ACHN (cell line): ENCODE data around the gene GLRA1.

Source experiments
- DNase-seq: peaks from one replicate; pipeline ENCODE4 v3.0.0-alpha.2; 2015
- in situ Hi-C: cut with HindIII; loops from 2 replicates; pipeline ENCODE4 v1.10.0; 2017; ENCODE audit warnings: low sequenced_read_pairs, low pct_ligation_motif_present, low pct_unique_long_range_greater_than_20kb

The GLRA1 gene

DNA sequence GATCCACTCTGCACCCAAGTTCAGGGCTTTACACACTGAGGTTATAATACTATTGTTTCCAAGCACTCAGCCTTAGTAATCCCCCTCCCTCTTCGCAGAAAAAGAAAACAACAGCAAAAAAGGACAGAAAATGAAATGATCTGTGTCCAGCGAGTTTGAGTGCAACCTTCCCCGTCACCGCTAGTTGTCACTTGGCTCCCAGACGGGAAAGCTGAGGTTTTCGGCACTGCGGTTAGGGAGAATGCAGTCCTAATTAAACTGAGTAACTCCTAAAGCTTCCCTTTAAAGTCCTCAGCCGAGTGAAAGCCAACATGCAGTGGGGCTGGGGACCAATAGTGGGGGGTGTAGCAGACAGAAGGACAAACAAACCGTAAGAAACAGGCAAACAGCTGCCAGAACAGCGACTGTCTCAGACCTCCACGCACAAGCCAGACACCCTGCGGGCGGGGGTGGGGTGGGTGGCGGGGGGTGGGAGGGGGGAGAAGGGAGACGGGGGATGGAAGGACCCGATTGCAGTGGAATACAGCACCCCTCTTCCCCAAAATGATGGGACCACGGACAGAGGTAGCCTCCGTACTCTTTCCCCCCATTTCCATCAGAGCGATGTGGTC, 680 bp downstream of the GLRA1 start:
- DNase-seq = no peak
- in situ Hi-C loops = no loop called here

DNA sequence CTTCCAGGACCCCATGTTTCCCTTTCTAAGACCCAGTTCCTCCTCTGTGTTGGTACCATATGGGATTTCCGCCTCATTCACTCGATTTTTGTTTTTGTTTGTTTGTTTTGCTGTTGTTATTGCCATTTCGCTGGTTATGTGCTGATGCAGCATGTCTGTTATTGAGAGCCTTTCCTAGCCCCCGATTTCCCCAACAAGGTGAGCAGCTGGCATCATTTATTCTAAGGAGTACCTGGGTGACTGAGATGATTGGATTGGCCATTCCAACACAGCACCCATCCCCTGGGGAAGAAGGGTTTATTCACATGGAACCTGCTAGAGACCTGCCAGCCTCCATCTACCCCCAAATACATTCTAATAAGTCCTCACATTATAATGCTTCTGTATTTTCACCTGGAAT, 2.7 kb downstream of the GLRA1 start:
- in situ Hi-C loops = no loop called here
- DNase-seq = no peak

DNA sequence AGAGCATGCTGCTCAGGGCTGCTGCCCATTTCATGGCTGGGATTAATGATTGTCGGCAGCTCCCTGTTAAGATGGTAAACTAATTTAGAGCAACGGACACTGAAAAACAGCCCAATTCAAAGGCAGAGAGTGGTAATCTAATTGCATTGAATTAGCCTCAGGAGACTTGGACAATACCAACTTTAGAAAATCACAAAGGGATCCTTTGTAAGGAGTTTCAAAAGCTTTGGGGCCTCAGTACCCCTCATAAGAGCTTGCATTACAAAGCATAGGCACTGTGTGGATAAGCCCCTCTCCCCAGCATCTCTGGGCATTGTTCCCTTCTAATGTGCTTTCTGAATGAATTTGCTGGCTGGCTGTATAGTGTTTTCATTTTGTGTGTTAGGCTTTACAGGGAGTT, 6.7 kb downstream of the GLRA1 start:
- in situ Hi-C loops = no loop called here

DNA sequence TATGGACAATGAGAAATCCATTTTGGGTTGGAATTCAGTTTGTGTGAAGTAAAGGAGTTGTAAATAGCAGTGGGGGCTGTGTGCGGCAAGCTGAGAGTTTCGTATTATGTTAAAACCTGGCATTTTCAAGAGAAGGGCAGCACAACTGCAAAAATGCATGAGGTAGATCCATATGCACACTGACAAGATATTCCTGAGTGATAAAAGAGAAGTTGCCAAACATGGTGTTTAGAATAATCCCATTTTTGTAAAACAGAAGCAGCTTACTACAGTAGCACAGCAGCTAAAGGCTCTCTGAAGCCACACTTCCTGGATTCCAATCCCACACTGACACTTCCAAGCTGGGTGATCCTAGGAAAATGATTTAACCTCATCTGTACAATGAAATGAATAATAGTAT, 11.2 kb downstream of the GLRA1 start:
- DNase-seq = no peak
- in situ Hi-C loops = no loop called here

More for the DNA sequence above, 6.7 kb downstream of the GLRA1 start:
- no peak for DNase-seq

DNA sequence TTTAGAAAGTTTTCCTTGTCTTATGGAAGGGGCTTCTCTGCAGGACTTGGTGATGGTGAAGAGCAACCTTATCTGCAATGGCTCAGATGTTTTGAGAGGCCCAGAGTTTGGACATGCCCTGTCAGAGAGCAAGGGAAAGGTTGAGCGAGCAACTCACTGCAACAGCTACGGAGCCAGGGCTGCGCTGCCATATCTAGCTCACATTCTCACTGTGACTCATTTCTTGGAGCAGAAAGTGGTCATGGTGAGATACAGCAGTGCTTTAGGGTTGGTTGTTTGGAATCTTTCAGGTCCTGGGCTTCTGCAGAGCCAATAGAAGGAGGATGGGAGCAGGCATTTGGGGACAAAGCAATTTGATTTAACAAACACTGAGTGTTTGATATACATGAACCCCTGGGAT, 12.3 kb downstream of the GLRA1 start:
- DNase-seq = no peak
- in situ Hi-C loops = no loop called here

DNA sequence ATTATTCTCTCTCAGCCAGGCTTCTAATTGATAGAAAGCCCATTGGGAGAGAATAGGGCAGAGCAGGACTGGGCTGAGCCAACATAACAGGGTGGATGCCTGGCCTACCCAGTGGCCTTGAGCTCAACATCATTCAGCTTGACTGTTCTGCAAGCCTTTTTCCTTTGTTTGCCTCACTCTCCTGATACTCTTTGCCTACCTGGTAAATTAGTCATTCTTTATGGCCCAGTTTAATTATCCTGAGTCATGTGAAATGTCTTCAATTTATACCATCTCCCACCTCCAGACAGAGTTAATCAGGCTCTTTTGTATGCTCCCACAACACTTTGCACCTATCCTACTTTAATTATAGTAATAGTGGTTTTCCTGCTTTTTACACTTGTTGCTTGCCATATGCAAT, 13.6 kb downstream of the GLRA1 start:
- in situ Hi-C loops = no loop called here
- no peak for DNase-seq

DNA sequence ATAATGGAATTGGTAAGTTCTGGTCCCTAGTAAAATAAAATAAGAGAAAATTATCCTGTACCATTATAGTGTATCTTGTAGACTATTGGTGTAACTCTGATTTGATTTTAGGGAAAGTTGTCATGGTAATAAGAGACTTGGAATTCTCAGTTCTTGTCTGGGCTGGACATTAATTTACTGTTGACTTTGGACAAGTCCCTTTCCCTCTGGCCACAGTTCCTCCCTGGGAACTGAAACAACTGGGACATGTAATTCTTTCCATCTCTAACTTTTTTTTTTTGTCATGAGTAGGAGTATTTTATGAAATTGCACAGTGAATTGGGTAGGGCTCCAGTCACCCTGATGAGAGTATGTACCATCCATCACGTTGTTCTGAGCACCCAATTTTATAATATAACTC, 15.0 kb downstream of the GLRA1 start:
- in situ Hi-C loops = no loop called here
- DNase-seq = no peak

DNA sequence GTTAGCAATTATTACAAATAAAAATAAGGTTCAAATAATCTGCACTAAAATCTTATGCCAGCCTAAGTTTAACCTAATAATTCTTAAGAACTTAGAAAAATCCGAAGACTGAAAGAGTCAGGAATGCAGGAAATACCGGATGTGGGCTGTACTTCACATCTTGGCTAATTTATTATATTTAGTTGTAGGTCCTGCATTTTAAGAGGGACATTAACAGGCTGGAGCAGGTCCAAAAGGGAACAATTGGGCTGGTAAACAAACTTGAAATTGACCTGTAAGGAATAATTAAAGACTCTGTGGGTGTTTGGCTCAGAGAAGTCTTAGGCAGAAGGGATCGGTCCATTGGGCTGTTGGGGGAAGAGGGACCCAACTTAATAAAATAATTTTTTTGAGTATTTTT, 18.4 kb downstream of the GLRA1 start:
- in situ Hi-C loops = no loop called here
- no peak for DNase-seq

DNA sequence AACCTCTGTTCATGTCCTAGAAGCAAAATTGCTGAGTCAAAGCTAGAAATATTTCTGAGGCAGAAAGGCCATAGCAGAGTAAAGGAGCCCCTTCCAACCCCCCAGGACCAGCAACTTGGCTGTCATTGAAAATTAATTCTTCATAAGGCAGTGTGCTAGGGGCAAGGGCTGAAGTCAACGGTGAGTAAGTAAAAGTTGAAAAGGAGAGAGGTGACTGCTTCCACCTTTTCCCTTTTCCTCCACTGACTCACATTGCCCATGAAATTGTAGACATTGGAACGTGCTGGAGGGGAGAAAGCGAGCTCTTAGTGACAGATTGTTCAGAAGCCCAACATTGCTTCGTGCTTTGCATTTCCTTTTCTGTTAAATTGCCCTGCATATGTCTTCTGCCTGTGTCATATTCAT, 19.1 kb downstream of the GLRA1 start:
- no peak for DNase-seq

DNA sequence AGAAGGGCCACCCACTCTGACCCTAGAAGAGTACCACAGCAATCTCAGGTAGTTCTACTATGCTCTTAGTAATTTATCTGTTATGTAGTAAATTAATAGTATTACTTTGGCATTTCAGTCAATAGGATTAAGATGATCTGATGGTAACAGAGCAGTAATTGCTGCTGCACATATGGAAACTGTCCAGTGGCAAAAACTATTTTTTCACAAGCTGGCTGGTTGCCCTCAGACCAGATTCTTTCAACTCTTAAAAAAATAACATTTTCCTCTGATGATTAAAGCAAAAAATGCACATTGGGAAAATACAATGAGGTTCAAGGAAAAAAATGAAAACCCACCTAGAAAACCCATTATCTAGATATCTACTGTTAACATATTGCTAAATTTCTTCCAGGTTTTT, 19.7 kb downstream of the GLRA1 start:
- in situ Hi-C loops = no loop called here
- DNase-seq = no peak

More for the DNA sequence above, 19.1 kb downstream of the GLRA1 start:
- in situ Hi-C loops = no loop called here

DNA sequence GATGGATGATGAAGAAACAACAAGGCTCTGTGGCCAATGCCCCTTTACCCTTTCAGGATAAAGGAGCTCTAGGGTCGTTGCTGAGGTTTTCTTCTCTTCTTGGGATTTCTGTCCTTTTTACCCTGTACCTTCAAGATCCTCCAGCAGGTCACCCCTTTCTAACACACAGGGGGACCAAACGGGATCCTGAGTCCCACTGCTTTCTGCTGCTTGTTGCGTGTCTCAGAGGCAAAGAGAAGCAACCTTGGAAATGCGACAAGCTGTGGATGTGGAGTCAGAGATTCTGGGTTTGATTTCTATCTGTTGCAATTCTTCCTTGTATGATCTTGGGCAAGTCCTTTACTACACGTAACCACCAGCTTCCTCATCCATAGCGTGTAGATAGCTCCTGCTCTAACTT, 20.5 kb downstream of the GLRA1 start:
- no peak for DNase-seq
- in situ Hi-C loops = no loop called here

DNA sequence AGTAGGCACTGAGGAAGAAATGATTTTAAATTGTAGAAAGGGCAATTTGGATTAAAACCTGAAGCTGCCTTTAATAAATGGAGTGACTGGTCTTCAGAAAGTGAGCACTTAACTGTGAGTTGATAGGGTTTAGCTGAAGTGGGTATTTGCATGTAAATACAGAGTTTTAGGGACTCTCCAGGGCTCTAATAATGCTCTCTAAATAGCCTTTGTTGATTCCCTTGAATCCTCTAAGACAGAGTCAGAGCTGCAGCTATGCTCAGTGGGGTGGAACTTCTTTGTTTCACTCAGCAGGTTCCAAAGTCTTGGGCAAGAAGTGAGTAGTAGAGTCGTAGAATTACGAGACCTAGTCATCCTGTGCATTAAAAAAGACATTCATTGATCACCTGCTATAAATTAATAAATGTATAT, 21.4 kb downstream of the GLRA1 start:
- in situ Hi-C loops = no loop called here
- no peak for DNase-seq

DNA sequence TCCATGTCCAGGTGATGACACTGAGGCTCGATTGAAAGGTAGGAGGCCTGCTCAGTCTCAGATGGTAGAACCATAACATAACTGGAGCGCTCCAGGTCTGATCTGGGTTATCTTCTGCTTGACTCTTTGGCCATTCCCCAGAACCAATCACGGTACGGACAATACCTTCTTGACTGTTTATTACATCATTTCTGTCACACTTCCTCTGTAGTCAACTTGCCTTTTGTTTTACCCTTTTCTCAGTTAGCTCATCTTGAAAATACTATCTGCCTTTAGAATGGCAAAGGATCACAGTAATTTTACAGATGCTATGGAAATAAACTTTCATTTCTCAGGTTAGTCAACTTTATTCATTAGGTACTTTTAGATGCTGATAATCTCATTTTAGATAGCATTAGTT, 22.4 kb downstream of the GLRA1 start:
- DNase-seq = no peak
- in situ Hi-C loops = no loop called here

DNA sequence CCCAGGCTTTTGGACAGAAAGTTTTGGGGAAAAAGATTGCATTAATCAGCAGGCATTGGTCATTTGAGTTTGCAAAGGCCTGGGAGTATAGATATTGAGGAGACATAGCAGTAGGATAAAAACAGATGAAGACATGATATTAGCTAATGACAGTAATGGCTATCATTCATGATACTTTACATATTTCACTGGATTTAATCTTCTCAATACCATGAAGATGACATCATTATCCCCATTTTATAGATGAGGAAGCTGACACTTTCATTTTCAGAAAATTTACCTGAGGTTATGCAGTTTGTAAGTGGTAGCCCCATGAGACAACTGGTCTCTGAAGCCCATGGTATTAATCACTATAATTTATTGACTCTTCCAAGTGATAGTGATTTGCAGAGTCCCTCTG, 23.0 kb downstream of the GLRA1 start:
- in situ Hi-C loops = no loop called here
- DNase-seq = no peak

DNA sequence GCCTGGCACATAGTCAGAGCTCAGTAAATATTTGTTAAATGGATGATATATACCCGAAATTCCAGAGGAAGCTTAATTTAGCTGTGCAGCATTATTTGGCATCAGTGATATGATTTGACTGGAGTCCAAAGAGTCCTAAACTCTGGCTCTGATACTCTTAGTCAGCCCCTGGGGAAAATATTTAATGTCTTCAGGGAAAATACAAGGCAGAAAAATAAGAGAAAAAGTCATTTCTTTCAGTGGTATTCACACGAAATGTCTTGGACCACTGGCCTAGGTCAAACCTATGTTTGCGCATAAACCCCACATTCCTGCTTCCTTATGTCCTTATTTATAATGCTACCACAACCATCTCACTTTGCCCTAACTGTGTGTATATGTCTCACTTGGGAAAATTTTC, 23.8 kb downstream of the GLRA1 start:
- DNase-seq = no peak
- in situ Hi-C loops = no loop called here

DNA sequence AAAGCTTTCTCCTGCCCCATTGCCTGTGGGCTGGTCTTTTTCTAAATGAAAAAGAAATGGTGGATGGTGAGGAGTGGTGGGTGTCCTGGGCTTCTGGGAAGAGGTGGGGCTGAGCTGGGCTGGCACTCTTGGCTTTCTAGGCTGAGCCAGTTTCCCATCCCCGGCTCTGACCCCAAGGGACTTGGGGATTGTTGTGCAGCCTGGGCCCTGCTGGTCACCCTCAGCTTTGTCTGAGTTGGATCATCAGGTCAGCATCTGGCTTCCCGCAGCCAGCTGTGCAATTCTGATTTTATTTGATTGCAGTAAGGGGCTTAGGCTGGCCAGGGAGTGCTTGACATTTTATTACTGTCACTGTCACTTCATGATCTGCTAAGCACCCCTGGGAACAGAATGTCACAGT, 25.3 kb downstream of the GLRA1 start:
- in situ Hi-C loops = no loop called here
- no peak for DNase-seq

DNA sequence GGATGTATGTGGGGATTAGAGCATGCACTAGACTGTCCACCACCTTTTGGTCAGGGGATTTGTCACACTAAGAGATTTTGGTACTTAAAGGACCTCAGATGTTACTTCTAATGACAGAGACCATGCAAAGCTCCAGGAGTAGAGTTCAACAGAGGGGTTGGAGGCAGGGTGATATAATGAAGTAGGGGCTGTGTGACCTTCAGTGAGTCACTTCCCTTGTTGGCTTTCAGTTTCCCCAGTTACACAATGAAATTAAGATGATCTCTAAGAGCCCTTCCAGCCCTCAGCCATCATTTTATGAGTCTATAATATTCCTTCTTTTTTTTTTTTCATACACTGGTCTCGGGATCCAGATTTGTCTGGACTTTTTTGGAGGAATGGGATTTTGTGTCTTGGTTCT, 26.8 kb downstream of the GLRA1 start:
- DNase-seq = no peak
- in situ Hi-C loops = no loop called here

DNA sequence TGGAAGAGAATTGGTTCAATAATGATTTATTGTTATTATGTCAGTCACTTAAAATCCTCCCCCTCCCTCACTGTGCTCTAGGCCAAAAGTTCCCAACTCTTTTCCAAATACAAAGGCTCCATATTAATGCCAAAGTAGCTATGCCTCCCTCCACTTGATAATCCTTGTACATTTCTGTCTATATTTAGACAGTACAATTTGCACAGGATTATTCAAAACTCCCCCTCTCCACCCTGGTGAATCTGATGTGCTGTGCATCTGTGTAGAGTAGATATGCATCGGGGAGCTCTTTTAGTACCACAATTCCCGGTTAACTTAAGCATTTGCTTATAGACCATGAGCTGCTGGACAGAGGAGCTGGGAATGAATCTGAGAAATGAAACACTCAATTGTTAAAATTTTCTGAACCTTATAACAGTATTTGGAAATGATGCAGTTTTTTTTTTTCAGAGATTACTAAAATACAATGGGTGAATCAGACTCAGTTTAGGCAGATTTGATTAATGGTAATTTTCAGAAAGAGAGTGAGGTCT, 27.6 kb downstream of the GLRA1 start:
- no peak for DNase-seq
- in situ Hi-C loops = no loop called here

DNA sequence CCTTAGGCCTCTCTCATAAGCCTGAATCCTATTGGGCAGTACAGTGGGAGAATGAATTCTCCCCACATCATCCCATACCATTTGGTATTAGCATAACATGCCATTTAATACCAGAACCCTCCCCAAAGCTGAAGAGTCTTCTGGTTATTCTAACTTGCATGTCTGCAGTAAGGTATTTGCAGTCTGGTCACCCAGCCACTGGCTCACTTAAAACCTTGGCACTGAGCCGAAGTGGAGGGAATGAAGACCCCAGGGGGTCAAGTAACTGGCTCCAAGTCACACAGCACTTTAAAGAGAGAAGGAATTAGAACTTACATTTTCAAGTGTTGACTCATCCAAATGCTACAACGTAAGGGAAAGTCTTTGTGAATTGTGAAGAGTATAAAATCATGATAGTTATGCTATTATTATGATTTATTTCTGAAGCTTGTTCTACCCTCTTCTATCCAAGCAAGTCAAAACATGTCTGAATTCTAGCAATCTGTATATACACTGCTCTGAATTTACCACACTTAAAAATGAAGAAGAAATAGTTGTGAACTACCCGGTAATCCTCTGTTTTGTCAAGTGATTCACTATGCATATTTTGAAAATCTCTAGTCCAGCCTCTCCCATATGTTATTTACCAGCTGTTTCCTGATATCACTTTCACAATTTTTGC, 28.5 kb downstream of the GLRA1 start:
- peak; percentile 80 for DNase-seq

DNA sequence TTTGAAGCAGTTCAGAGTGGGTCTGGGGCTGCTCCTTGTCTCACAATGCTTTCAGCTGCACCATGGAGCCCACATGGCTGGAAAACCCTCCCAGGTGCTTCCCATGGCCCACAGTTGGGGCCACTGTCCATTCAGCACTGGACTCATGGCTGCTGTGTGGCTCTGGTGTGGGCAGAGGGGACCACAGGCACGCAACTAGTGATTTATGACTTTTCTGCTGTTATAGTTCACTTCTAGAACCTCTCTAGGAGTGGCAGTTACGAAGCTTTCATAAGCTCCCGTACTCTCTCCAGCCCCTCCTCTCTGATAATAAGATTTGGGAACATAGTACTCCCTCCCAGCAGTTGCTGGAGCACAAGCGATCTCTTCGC, 29.0 kb downstream of the GLRA1 start:
- in situ Hi-C loops = no loop called here
- DNase-seq = peak; percentile 27

More for the DNA sequence above, 28.5 kb downstream of the GLRA1 start:
- in situ Hi-C loops = no loop called here
